Ascending aorta (tissue), 2 donors: ENCODE measurements around the gene NKAIN2. TPM values are rescaled to one million over a fixed set of nuclear protein-coding genes. Genes with fewer than 3 reads are reported as not detected.

Experiments used
- DNase-seq, 2 donors: peaks; one replicate each; pipeline ENCODE4 v3.0.0-alpha.2; 2019; ENCODE audit warnings: low spot score in 2 of 2
- H3K27ac ChIP-seq, 2 donors: fragments of 200-600 bp; sonication (generic); one replicate each; pipeline ENCODE4 v1.5.1; 2016 to 2017; ENCODE audit warnings: mild to moderate bottlenecking in 1 of 2
- H3K27me3 ChIP-seq: fragments of 200-600 bp; sonication (generic); one replicate; pipeline ENCODE4 v1.5.1; 2017
- H3K36me3 ChIP-seq, 2 donors: fragments of 200-600 bp; sonication (generic); one replicate each; pipeline ENCODE4 v1.5.1; 2016
- H3K4me1 ChIP-seq, 2 donors: fragments of 200-600 bp; sonication (generic); one replicate each; pipeline ENCODE4 v1.5.1; 2016 to 2017; ENCODE audit warnings: mild to moderate bottlenecking in 1 of 2
- H3K4me3 ChIP-seq, 2 donors: fragments of 200-600 bp; sonication (generic); one replicate each; pipeline ENCODE4 v1.5.1; 2016 to 2017; ENCODE audit warnings: mild to moderate bottlenecking in 1 of 2
- H3K9me3 ChIP-seq, 2 donors: fragments of 200-600 bp; sonication (generic); one replicate each; pipeline ENCODE4 v1.5.1; 2016
- CTCF ChIP-seq, 3 experiments: fragments of 200-600 bp in 2 of 3; fragments of 450-650 bp in 1 of 3; sonication (generic) in 2 of 3; IDR thresholded peaks; one replicate each; pipeline ENCODE4 v1.5.1; 2016 to 2019; ENCODE audit warnings: antibody characterized with exemption in 3 of 3, mild to moderate bottlenecking in 1 of 3, moderate library complexity in 1 of 3
- intact Hi-C: fragments of 100-400 bp; cut with DNase I; formaldehyde crosslinking; loops from one replicate; pipeline ENCODE4 v1.15.1; 2023
- total RNA-seq: library from RNA; depleted of rRNA; stranded (reverse); fragments of >200 nt; gene quantifications from one replicate; pipeline ENCODE4 v1.1.0, GENCODE V29; 2016

Gene NKAIN2
- total RNA-seq, 1 donor from 2014 or later: 0.11 TPM

- no peaks in the 10 kb centered on the region for H3K9me3 ChIP-seq
- TF ChIP-seq CTCF (IDR thresholded peaks at IDR 0.05): no peak
- H3K4me1 ChIP-seq: no peaks in the 10 kb centered on the region
- no peak overlapping the region for H3K4me3 ChIP-seq
- H3K36me3 ChIP-seq: no peaks in the 10 kb centered on the region
- intact Hi-C loops: no loop called here
- DNase-seq: no peak
- H3K27ac ChIP-seq: no peak overlapping the region
- H3K27me3 ChIP-seq: no peaks in the 10 kb centered on the region
These were observed 339.8 kb downstream of the NKAIN2 start for GRCh38 chr6:124143435-124143834.

GRCh38 chr6:124147621-124148020, 344.0 kb downstream of the NKAIN2 start:
- no peak for DNase-seq
- intact Hi-C loops: no loop called here
- Histone ChIP-seq H3K36me3 (no peaks in the 10 kb centered on the region), H3K27ac (no peak overlapping the region), H3K4me3 (no peak overlapping the region), H3K9me3 (no peaks in the 10 kb centered on the region), H3K4me1 (no peaks in the 10 kb centered on the region), H3K27me3 (no peaks in the 10 kb centered on the region)
- no peak for TF ChIP-seq CTCF (IDR thresholded peaks at IDR 0.05)

- H3K27ac ChIP-seq: no peak overlapping the region
- H3K9me3 ChIP-seq: no peaks in the 10 kb centered on the region
- no peak for TF ChIP-seq CTCF (IDR thresholded peaks at IDR 0.05)
- intact Hi-C loops: no loop called here
- H3K36me3 ChIP-seq: no peaks in the 10 kb centered on the region
- no peak for DNase-seq
- no peaks in the 10 kb centered on the region for H3K27me3 ChIP-seq
- no peak overlapping the region for H3K4me3 ChIP-seq
- H3K4me1 ChIP-seq: no peaks in the 10 kb centered on the region
These were observed 344.7 kb downstream of the NKAIN2 start for GRCh38 chr6:124148236-124148957.

- intact Hi-C loops: no loop called here
- Histone ChIP-seq H3K27ac (no peak overlapping the region), H3K9me3 (no peaks in the 10 kb centered on the region), H3K4me3 (no peak overlapping the region), H3K36me3 (no peaks in the 10 kb centered on the region), H3K27me3 (no peaks in the 10 kb centered on the region), H3K4me1 (no peaks in the 10 kb centered on the region)
- no peak for DNase-seq
- TF ChIP-seq CTCF (IDR thresholded peaks at IDR 0.05): no peak
These were observed 346.0 kb downstream of the NKAIN2 start for GRCh38 chr6:124149646-124150045.

- no peak for DNase-seq
- Histone ChIP-seq H3K27ac (no peak overlapping the region), H3K27me3 (no peaks in the 10 kb centered on the region), H3K36me3 (no peaks in the 10 kb centered on the region), H3K9me3 (no peaks in the 10 kb centered on the region), H3K4me1 (no peaks in the 10 kb centered on the region), H3K4me3 (no peak overlapping the region)
- TF ChIP-seq CTCF (IDR thresholded peaks at IDR 0.05): no peak
- intact Hi-C loops: no loop called here
These were observed 354.4 kb downstream of the NKAIN2 start for GRCh38 chr6:124158024-124158423.

GRCh38 chr6:124163676-124164075, 360.0 kb downstream of the NKAIN2 start:
- Histone ChIP-seq H3K36me3 (no peaks in the 10 kb centered on the region), H3K27me3 (no peaks in the 10 kb centered on the region), H3K4me1 (no peaks in the 10 kb centered on the region), H3K27ac (no peak overlapping the region), H3K4me3 (no peak overlapping the region), H3K9me3 (no peaks in the 10 kb centered on the region)
- intact Hi-C loops: no loop called here
- TF ChIP-seq CTCF (IDR thresholded peaks at IDR 0.05): no peak
- no peak for DNase-seq
